SK-N-SH (cell line): ENCODE results near the gene FXYD2. TPM values are rescaled to one million over a fixed set of nuclear protein-coding genes. Genes with fewer than 3 reads are reported as not detected.
A peak's percentile ranks its signal among the peaks of the same experiment; 100 is the strongest.

Experiments
- CTCF ChIA-PET: fragments of 300-600, 350-600 bp; formaldehyde crosslinking; extraction: SDS; loops from one replicate; lab custom pipeline; 2021; lab: Yijun Ruan, JAX
- POLR2A ChIA-PET: fragments of 350-600 bp; sonication (Branson Sonifier 250); formaldehyde crosslinking; extraction: SDS; loops from one replicate; lab custom pipeline; 2020; ENCODE audit warnings: antibody characterized with exemption, inconsistent platforms; lab: Yijun Ruan, JAX
- DNase-seq: peaks from one replicate; pipeline ENCODE4 v3.0.0; 2012
- H2AFZ ChIP-seq: fragments of 200-600 bp; sonication (generic); 2 replicates; pipeline ENCODE4 v1.8.1; 2016; ENCODE audit warnings: antibody characterized with exemption, mild to moderate bottlenecking, low read depth
- H3F3A ChIP-seq: fragments of 200-600 bp; sonication (generic); replicated peaks from 2 replicates; pipeline ENCODE3; 2016; ENCODE audit warnings: antibody characterized with exemption, mild to moderate bottlenecking; ENCODE audit not compliant: insufficient read depth
- H3K27ac ChIP-seq, 2 experiments: fragments of 200-500 bp in 1 of 2; fragments of 200-600 bp in 1 of 2; sonication (Bioruptor generic) in 1 of 2; sonication (generic), shearing (Covaris generic) in 1 of 2; 2 replicates each; pipeline versions ENCODE4 v1.5.1 to v1.6.1; 2014 to 2016; ENCODE audit warnings: low read depth in 2 of 2, inconsistent platforms in 1 of 2, low read length in 1 of 2, mild to moderate bottlenecking in 1 of 2, mixed read lengths in 1 of 2
- H3K27me3 ChIP-seq: fragments of 200-600 bp; sonication (generic), shearing (Covaris generic); 2 replicates; pipeline ENCODE4 v1.6.1; 2016; ENCODE audit warnings: mixed run types; ENCODE audit not compliant: insufficient read depth
- H3K36me3 ChIP-seq, 2 experiments: fragments of 200-500 bp in 1 of 2; fragments of 200-600 bp in 1 of 2; sonication (Bioruptor generic) in 1 of 2; sonication (generic) in 1 of 2; replicated peaks in 1 of 2; 2 replicates each; pipeline versions ENCODE3 to v1.5.1; 2014 to 2016; ENCODE audit warnings: low read length in 1 of 2, mild to moderate bottlenecking in 1 of 2; ENCODE audit not compliant: insufficient read depth in 2 of 2, control insufficient read depth in 1 of 2
- H3K4me1 ChIP-seq, 2 experiments: fragments of 200-500 bp in 1 of 2; fragments of 200-600 bp in 1 of 2; sonication (Bioruptor generic) in 1 of 2; sonication (generic), shearing (Covaris generic) in 1 of 2; 2 replicates each; pipeline versions ENCODE4 v1.5.1 to v1.6.1; 2014 to 2016; ENCODE audit warnings: low read depth in 1 of 2, low read length in 1 of 2, mixed run types in 1 of 2; ENCODE audit not compliant: insufficient read depth in 2 of 2, control insufficient read depth in 1 of 2
- H3K4me2 ChIP-seq: fragments of 200-600 bp; sonication (generic), shearing (Covaris generic); 2 replicates; pipeline ENCODE4 v1.6.1; 2017; ENCODE audit warnings: mixed run types
- H3K4me3 ChIP-seq, 2 experiments: fragments of 200-500 bp in 1 of 2; fragments of 200-600 bp in 1 of 2; sonication (Bioruptor generic) in 1 of 2; sonication (generic), shearing (Covaris generic) in 1 of 2; 2 replicates each; pipeline versions ENCODE4 v1.5.1 to v1.8.1; 2014 to 2016; ENCODE audit warnings: low read depth in 2 of 2, inconsistent platforms in 1 of 2, low read length in 1 of 2, mild to moderate bottlenecking in 1 of 2, mixed read lengths in 1 of 2, moderate library complexity in 1 of 2
- H3K79me2 ChIP-seq: fragments of 200-600 bp; sonication (generic); 2 replicates; pipeline ENCODE4 v1.8.1; 2017; ENCODE audit warnings: mild to moderate bottlenecking; ENCODE audit not compliant: insufficient read depth
- H3K9ac ChIP-seq: fragments of 200-600 bp; sonication (generic); 2 replicates; pipeline ENCODE4 v1.6.1; 2017; ENCODE audit warnings: mixed run types
- H3K9me2 ChIP-seq: fragments of 200-600 bp; sonication (generic); 2 replicates; pipeline ENCODE4 v1.6.1; 2017; ENCODE audit warnings: mixed run types
- H3K9me3 ChIP-seq: fragments of 200-600 bp; sonication (generic); 2 replicates; pipeline ENCODE4 v1.6.1; 2017; ENCODE audit warnings: mixed run types, mild to moderate bottlenecking, moderate library complexity
- H4K20me1 ChIP-seq: fragments of 200-600 bp; sonication (generic); 2 replicates; pipeline ENCODE4 v1.6.1; 2017; ENCODE audit warnings: mild to moderate bottlenecking, mixed run types; ENCODE audit not compliant: insufficient read depth
- FOSL2 ChIP-seq: IDR thresholded peaks from 2 replicates; pipeline ENCODE4 v1.4.0; 2012; ENCODE audit warnings: low read depth, mild to moderate bottlenecking, moderate library complexity, borderline replicate concordance
- FOXM1 ChIP-seq: IDR thresholded peaks from 2 replicates; pipeline ENCODE4 v1.4.0; 2012; ENCODE audit warnings: low read depth, mild to moderate bottlenecking
- GABPA ChIP-seq: IDR thresholded peaks from 2 replicates; pipeline ENCODE4 v1.4.0; 2012; ENCODE audit warnings: low read depth, mild to moderate bottlenecking
- MEF2A ChIP-seq: IDR thresholded peaks from 2 replicates; pipeline ENCODE4 v1.4.0; 2012; ENCODE audit warnings: low read depth, borderline replicate concordance
- POLR2AphosphoS5 ChIP-seq: IDR thresholded peaks from 2 replicates; pipeline ENCODE4 v1.6.1; 2012; ENCODE audit warnings: low read depth, low read length
- RFX5 ChIP-seq: IDR thresholded peaks from 2 replicates; pipeline ENCODE4 v1.6.1; 2012; ENCODE audit warnings: mild to moderate bottlenecking, improper control_type of control experiment, low read length
- WGBS: methylation state at CpG from one replicate; pipeline ENCODE4 v1.1.6; 2017; ENCODE audit warnings: low lambda C conversion rate; 5-methylcytosine and 5-hydroxymethylcytosine counted together
- polyA plus RNA-seq, 3 experiments: library from polyadenylated mRNA; depleted of rRNA; stranded (reverse); fragments of >200 nt; gene quantifications; 2 replicates each; pipeline ENCODE4 v1.2.3, GENCODE V29; 2012
- TF ChIP-seq, protein P1 (sequence below): IDR thresholded peaks from 2 replicates; pipeline ENCODE4 v1.6.1; 2012; ENCODE audit warnings: mild to moderate bottlenecking, low read depth, low read length, moderate library complexity
- TF ChIP-seq, protein P2 (sequence below): IDR thresholded peaks from 2 replicates; pipeline ENCODE4; 2012
- TF ChIP-seq, protein P3 (sequence below): IDR thresholded peaks from 2 replicates; pipeline ENCODE4 v1.4.0; 2012; ENCODE audit warnings: low read depth, borderline replicate concordance
- TF ChIP-seq, protein P4 (sequence below): fragments of 200-600 bp; sonication (generic); IDR thresholded peaks from 2 replicates; pipeline ENCODE4 v1.6.1; 2017; ENCODE audit warnings: antibody characterized with exemption, mild to moderate bottlenecking, moderate library complexity

FXYD2 gene
- polyA plus RNA-seq, 1 of the 3 experiments (the other 2 are of a cell fraction) = not detected

DNA sequence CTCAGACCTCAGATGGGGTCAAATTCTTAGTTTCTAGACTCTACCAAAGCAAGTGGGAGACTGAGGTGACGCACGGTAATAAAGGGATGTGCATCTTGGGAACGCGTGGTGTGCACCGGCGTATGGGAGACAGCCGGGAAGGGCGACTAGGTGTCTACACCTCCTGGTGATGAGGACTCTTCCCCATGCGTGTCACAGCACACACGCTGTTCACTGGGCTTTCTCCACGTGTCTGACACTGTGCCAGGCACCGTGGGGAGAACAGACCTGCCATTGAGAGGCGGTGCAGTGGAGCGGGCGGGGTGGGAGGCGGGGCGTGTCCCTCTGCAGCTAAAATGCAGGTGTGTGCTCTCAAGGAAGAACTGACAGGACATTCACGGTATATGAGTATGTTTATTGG lies 46.6 kb upstream of the FXYD2 start:
- no peak for DNase-seq
- TF ChIP-seq FOXM1 (no peak), POLR2AphosphoS5 (no peak), FOSL2 (no peak), GABPA (no peak), RFX5 (no peak), MEF2A (no peak)
- TF ChIP-seq, protein P1, sequence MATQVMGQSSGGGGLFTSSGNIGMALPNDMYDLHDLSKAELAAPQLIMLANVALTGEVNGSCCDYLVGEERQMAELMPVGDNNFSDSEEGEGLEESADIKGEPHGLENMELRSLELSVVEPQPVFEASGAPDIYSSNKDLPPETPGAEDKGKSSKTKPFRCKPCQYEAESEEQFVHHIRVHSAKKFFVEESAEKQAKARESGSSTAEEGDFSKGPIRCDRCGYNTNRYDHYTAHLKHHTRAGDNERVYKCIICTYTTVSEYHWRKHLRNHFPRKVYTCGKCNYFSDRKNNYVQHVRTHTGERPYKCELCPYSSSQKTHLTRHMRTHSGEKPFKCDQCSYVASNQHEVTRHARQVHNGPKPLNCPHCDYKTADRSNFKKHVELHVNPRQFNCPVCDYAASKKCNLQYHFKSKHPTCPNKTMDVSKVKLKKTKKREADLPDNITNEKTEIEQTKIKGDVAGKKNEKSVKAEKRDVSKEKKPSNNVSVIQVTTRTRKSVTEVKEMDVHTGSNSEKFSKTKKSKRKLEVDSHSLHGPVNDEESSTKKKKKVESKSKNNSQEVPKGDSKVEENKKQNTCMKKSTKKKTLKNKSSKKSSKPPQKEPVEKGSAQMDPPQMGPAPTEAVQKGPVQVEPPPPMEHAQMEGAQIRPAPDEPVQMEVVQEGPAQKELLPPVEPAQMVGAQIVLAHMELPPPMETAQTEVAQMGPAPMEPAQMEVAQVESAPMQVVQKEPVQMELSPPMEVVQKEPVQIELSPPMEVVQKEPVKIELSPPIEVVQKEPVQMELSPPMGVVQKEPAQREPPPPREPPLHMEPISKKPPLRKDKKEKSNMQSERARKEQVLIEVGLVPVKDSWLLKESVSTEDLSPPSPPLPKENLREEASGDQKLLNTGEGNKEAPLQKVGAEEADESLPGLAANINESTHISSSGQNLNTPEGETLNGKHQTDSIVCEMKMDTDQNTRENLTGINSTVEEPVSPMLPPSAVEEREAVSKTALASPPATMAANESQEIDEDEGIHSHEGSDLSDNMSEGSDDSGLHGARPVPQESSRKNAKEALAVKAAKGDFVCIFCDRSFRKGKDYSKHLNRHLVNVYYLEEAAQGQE = no peak
- TF ChIP-seq, protein P2, sequence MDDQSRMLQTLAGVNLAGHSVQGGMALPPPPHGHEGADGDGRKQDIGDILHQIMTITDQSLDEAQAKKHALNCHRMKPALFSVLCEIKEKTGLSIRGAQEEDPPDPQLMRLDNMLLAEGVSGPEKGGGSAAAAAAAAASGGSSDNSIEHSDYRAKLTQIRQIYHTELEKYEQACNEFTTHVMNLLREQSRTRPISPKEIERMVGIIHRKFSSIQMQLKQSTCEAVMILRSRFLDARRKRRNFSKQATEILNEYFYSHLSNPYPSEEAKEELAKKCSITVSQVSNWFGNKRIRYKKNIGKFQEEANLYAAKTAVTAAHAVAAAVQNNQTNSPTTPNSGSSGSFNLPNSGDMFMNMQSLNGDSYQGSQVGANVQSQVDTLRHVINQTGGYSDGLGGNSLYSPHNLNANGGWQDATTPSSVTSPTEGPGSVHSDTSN = no peak
- TF ChIP-seq, protein P3, sequence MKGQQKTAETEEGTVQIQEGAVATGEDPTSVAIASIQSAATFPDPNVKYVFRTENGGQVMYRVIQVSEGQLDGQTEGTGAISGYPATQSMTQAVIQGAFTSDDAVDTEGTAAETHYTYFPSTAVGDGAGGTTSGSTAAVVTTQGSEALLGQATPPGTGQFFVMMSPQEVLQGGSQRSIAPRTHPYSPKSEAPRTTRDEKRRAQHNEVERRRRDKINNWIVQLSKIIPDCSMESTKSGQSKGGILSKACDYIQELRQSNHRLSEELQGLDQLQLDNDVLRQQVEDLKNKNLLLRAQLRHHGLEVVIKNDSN = no peak
- TF ChIP-seq, protein P4, sequence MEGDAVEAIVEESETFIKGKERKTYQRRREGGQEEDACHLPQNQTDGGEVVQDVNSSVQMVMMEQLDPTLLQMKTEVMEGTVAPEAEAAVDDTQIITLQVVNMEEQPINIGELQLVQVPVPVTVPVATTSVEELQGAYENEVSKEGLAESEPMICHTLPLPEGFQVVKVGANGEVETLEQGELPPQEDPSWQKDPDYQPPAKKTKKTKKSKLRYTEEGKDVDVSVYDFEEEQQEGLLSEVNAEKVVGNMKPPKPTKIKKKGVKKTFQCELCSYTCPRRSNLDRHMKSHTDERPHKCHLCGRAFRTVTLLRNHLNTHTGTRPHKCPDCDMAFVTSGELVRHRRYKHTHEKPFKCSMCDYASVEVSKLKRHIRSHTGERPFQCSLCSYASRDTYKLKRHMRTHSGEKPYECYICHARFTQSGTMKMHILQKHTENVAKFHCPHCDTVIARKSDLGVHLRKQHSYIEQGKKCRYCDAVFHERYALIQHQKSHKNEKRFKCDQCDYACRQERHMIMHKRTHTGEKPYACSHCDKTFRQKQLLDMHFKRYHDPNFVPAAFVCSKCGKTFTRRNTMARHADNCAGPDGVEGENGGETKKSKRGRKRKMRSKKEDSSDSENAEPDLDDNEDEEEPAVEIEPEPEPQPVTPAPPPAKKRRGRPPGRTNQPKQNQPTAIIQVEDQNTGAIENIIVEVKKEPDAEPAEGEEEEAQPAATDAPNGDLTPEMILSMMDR = no peak
- ChIA-PET CTCF (interaction anchor here (1.0 to 4.2 kb wide), 5 partner anchors 11 to 445 kb away, joined by 3 to 27 read pairs (median 4); no protein-coding TSS in a partner anchor), POLR2A (interaction anchor here (1.4 kb wide), 1 partner anchor 10 kb away, joined by 3 read pairs; no protein-coding TSS in a partner anchor)
- H3K9me3 ChIP-seq = no peaks in the 10 kb centered on the region
- WGBS = 62% methylated on average over 15 of the region's 18 CpGs
- no peaks in the 10 kb centered on the region for H3K36me3 ChIP-seq
- H3K9me2 ChIP-seq = no peaks in the 10 kb centered on the region
- peaks cover 25% of the 10 kb centered on the region for H3K27me3 ChIP-seq
- H3K4me3 ChIP-seq = no peak overlapping the region
- no peak overlapping the region for H3K4me2 ChIP-seq
- H3K4me1 ChIP-seq = peaks cover 0 to 49% of the 10 kb centered on the region in 2 experiments; a peak in 1 of 4 replicates
- H3K79me2 ChIP-seq = no peaks in the 10 kb centered on the region
- no peaks in the 10 kb centered on the region for H3F3A ChIP-seq
- no peaks in the 10 kb centered on the region for H4K20me1 ChIP-seq
- peak overlapping the region in 1 of 2 experiments; percentile 81; a peak in 1 of 4 replicates for H3K27ac ChIP-seq
- no peak overlapping the region for H3K9ac ChIP-seq
- H2AFZ ChIP-seq = no peak overlapping the region
